BJ (cell line): Measurements from ENCODE around the gene ZDHHC16. TPM values are rescaled to one million over a fixed set of nuclear protein-coding genes. Genes with fewer than 3 reads are reported as not detected.

Experiments used
- CTCF ChIA-PET: fragments of 350-600 bp; formaldehyde crosslinking; extraction: SDS; loops from one replicate; lab custom pipeline; 2021; ENCODE audit warnings: antibody characterized with exemption, inconsistent platforms; lab: Yijun Ruan, JAX
- POLR2A ChIA-PET: fragments of 300-600 bp; sonication (Branson Sonifier 250); formaldehyde crosslinking; extraction: SDS; loops from one replicate; lab custom pipeline; 2021; ENCODE audit warnings: antibody characterized with exemption; lab: Charles Lee
- DNase-seq: peaks from one replicate; pipeline ENCODE4 v3.0.0-alpha.2; 2011; ENCODE audit warnings: low read depth
- H3K27me3 ChIP-seq: 2 replicates; pipeline ENCODE4 v1.6.0; 2011; ENCODE audit warnings: low read length; ENCODE audit not compliant: control insufficient read depth, insufficient read depth
- H3K36me3 ChIP-seq: 2 replicates; pipeline ENCODE4 v1.5.1; 2011; ENCODE audit warnings: low read length; ENCODE audit not compliant: control insufficient read depth, insufficient read depth
- H3K4me3 ChIP-seq: 2 replicates; pipeline ENCODE4 v1.5.1; 2011; ENCODE audit warnings: low read depth, mild to moderate bottlenecking, control low read depth, low read length
- CTCF ChIP-seq: IDR thresholded peaks from 2 replicates; pipeline ENCODE4 v1.5.1; 2011; ENCODE audit warnings: low read depth, mild to moderate bottlenecking, control low read depth, inconsistent platforms, low read length, moderate library complexity; ENCODE audit not compliant: insufficient read depth
- polyA plus RNA-seq: library from polyadenylated mRNA; depleted of rRNA; stranded (reverse); fragments of >200 nt; gene quantifications from 2 replicates; pipeline ENCODE4 v1.2.3, GENCODE V29; 2011; rRNA removed
- small RNA-seq: library from RNA; depleted of rRNA; stranded (forward); fragments of <200 nt; gene quantifications from one replicate; pipeline ENCODE3, GENCODE V24; 2012; ENCODE audit warnings: low replicate concordance, low read depth; ENCODE audit not compliant: insufficient read length

The ZDHHC16 gene
- polyA plus RNA-seq, 1 experiment, result 101 TPM

GRCh38 chr10:97506199-97506991, 60.4 kb downstream of the ZDHHC16 start:
- POLR2A ChIA-PET, result no interaction called here
- no peak for TF ChIP-seq CTCF

More at GRCh38 chr10:97506199-97506991, 60.4 kb downstream of the ZDHHC16 start:
- no peaks in the 10 kb centered on the region for H3K27me3 ChIP-seq
- H3K4me3 ChIP-seq, result no peak overlapping the region
- H3K36me3 ChIP-seq, result no peaks in the 10 kb centered on the region; the same call in 1 of the 2 replicates
- no peak for DNase-seq
- CTCF ChIA-PET, result interaction anchor here (0.8 to 1.3 kb wide), 2 partner anchors 34 to 47 kb away, joined by 3 read pairs; no protein-coding TSS in a partner anchor

Small RNA genes lying within 50 kb of the gene (small RNA-seq; reads per million reads assigned to genes)
- gene RF00019, result not detected

Other genes starting within 250 kb of the ZDHHC16 start
- 2.4 and 4.9 TPM in 2 replicates for gene ARHGAP19, start 153.5 kb upstream of the ZDHHC16 start, polyA plus RNA-seq
- 1.1 and 1.2 TPM in 2 replicates for gene FRAT1, start 126.9 kb upstream of the ZDHHC16 start, polyA plus RNA-seq
- 1.8 and 2.9 TPM in 2 replicates for gene FRAT2, start 111.4 kb upstream of the ZDHHC16 start, polyA plus RNA-seq
- gene RRP12, start 44.8 kb upstream of the ZDHHC16 start, polyA plus RNA-seq, result 9.3 and 16.3 TPM in 2 replicates
- 528 and 710 TPM in 2 replicates for gene PGAM1, start 20.0 kb upstream of the ZDHHC16 start, polyA plus RNA-seq
- gene EXOSC1, start 169 bp upstream of the ZDHHC16 start, polyA plus RNA-seq, result 49.4 and 58.9 TPM in 2 replicates
- 71.1 and 97.5 TPM in 2 replicates for gene MMS19, start 52.2 kb downstream of the ZDHHC16 start, polyA plus RNA-seq
- 22.7 and 39.0 TPM in 2 replicates for gene UBTD1, start 52.7 kb downstream of the ZDHHC16 start, polyA plus RNA-seq
- gene ANKRD2, start 126.6 kb downstream of the ZDHHC16 start, polyA plus RNA-seq, result 0.16 and 0.37 TPM in 2 replicates
- 0.17 and 0.23 TPM in 2 replicates for gene HOGA1, start 138.2 kb downstream of the ZDHHC16 start, polyA plus RNA-seq
- gene C10orf62, start 143.5 kb downstream of the ZDHHC16 start, polyA plus RNA-seq, result not detected in 2 replicates
- 13.8 and 16.4 TPM in 2 replicates for gene MORN4, start 187.3 kb downstream of the ZDHHC16 start, polyA plus RNA-seq
- gene PI4K2A, start 194.5 kb downstream of the ZDHHC16 start, polyA plus RNA-seq, result 29.3 and 34.6 TPM in 2 replicates
- gene AVPI1, start 241.1 kb downstream of the ZDHHC16 start, polyA plus RNA-seq, result 32.4 and 32.7 TPM in 2 replicates